ENCODE data around the gene ESRRG. TPM values are rescaled to one million over a fixed set of nuclear protein-coding genes. Genes with fewer than 3 reads are reported as not detected.

The ESRRG gene
- total and polyA plus RNA-seq, 2 donors (not counting 1 experiment from before 2014, with no cell fraction given) = 0.15 to 0.83 TPM

GRCh38 chr1:216660561-216660960, 62.7 kb downstream of the ESRRG start:
- H3K79me2 ChIP-seq (ENCODE audit: control insufficient read depth, insufficient read depth, low read length) = no peaks in the 10 kb centered on the region
- no peak for DNase-seq (ENCODE audit: low read depth in 2 of 2)
- no peak overlapping the region for H3K4me3 ChIP-seq (replicated peaks in 1 of 4; ENCODE audit: control extremely low read depth in 1 of 4, insufficient read depth in 1 of 4, low read depth in 3 of 4, low read length in 4 of 4)
- H3K9ac ChIP-seq (ENCODE audit: insufficient read depth, low read length) = no peak overlapping the region
- no peak overlapping the region for H2AFZ ChIP-seq (ENCODE audit: low read length)
- H3K27ac ChIP-seq (ENCODE audit: insufficient read depth, low read length) = no peak overlapping the region
- H3K4me2 ChIP-seq (ENCODE audit: extremely low read depth, insufficient read depth, low read length) = no peak overlapping the region
- no peaks in the 10 kb centered on the region for H4K20me1 ChIP-seq (ENCODE audit: control insufficient read depth, extremely low read depth, insufficient read depth, low read length)
- no peak for TF ChIP-seq EZH2 (IDR thresholded peaks at IDR 0.05; ENCODE audit: low read length, missing control alignments)
- no peak for TF ChIP-seq CTCF (conservative IDR thresholded peaks at IDR 0.05 in 1 of 2, IDR thresholded peaks at IDR 0.05 in 1 of 2; ENCODE audit: low read depth in 1 of 2, low read length in 2 of 2)
- H3K36me3 ChIP-seq (ENCODE audit: control insufficient read depth, insufficient read depth, low read length) = no peaks in the 10 kb centered on the region
- no peaks in the 10 kb centered on the region for H3K9me3 ChIP-seq (ENCODE audit: control insufficient read depth, insufficient read depth, low read depth, low read length)
- no peaks in the 10 kb centered on the region for H3K4me1 ChIP-seq (ENCODE audit: control insufficient read depth, extremely low read depth, insufficient read depth, low read length)
- no peaks in the 10 kb centered on the region for H3K27me3 ChIP-seq (ENCODE audit: control insufficient read depth, insufficient read depth, low read length)

GRCh38 chr1:216653001-216653400, 70.2 kb downstream of the ESRRG start:
- no peak for DNase-seq (ENCODE audit: low read depth in 2 of 2)
- Histone ChIP-seq H3K79me2 (ENCODE audit: control insufficient read depth, insufficient read depth, low read length) (no peaks in the 10 kb centered on the region), H3K9ac (ENCODE audit: insufficient read depth, low read length) (no peak overlapping the region), H3K4me3 (replicated peaks in 1 of 4; ENCODE audit: control extremely low read depth in 1 of 4, insufficient read depth in 1 of 4, low read depth in 3 of 4, low read length in 4 of 4) (no peak overlapping the region), H3K4me2 (ENCODE audit: extremely low read depth, insufficient read depth, low read length) (no peak overlapping the region), H3K9me3 (ENCODE audit: control insufficient read depth, insufficient read depth, low read depth, low read length) (no peaks in the 10 kb centered on the region), H4K20me1 (ENCODE audit: control insufficient read depth, extremely low read depth, insufficient read depth, low read length) (no peaks in the 10 kb centered on the region), H3K27me3 (ENCODE audit: control insufficient read depth, insufficient read depth, low read length) (no peaks in the 10 kb centered on the region), H3K4me1 (ENCODE audit: control insufficient read depth, extremely low read depth, insufficient read depth, low read length) (no peaks in the 10 kb centered on the region), H2AFZ (ENCODE audit: low read length) (no peak overlapping the region), H3K36me3 (ENCODE audit: control insufficient read depth, insufficient read depth, low read length) (no peaks in the 10 kb centered on the region), H3K27ac (ENCODE audit: insufficient read depth, low read length) (no peak overlapping the region)
- TF ChIP-seq EZH2 (IDR thresholded peaks at IDR 0.05; ENCODE audit: low read length, missing control alignments) = no peak
- TF ChIP-seq CTCF (conservative IDR thresholded peaks at IDR 0.05 in 1 of 2, IDR thresholded peaks at IDR 0.05 in 1 of 2; ENCODE audit: low read depth in 1 of 2, low read length in 2 of 2) = no peak

- no peak for DNase-seq (ENCODE audit: low read depth in 2 of 2)
- Histone ChIP-seq H3K79me2 (ENCODE audit: control insufficient read depth, insufficient read depth, low read length) (no peaks in the 10 kb centered on the region), H3K9me3 (ENCODE audit: control insufficient read depth, insufficient read depth, low read depth, low read length) (no peaks in the 10 kb centered on the region), H3K4me3 (replicated peaks in 1 of 4; ENCODE audit: control extremely low read depth in 1 of 4, insufficient read depth in 1 of 4, low read depth in 3 of 4, low read length in 4 of 4) (no peak overlapping the region), H3K4me2 (ENCODE audit: extremely low read depth, insufficient read depth, low read length) (no peak overlapping the region), H3K27me3 (ENCODE audit: control insufficient read depth, insufficient read depth, low read length) (no peaks in the 10 kb centered on the region), H3K4me1 (ENCODE audit: control insufficient read depth, extremely low read depth, insufficient read depth, low read length) (no peaks in the 10 kb centered on the region), H3K36me3 (ENCODE audit: control insufficient read depth, insufficient read depth, low read length) (no peaks in the 10 kb centered on the region), H4K20me1 (ENCODE audit: control insufficient read depth, extremely low read depth, insufficient read depth, low read length) (no peaks in the 10 kb centered on the region), H2AFZ (ENCODE audit: low read length) (no peak overlapping the region), H3K9ac (ENCODE audit: insufficient read depth, low read length) (no peak overlapping the region), H3K27ac (ENCODE audit: insufficient read depth, low read length) (no peak overlapping the region)
- TF ChIP-seq EZH2 (IDR thresholded peaks at IDR 0.05; ENCODE audit: low read length, missing control alignments) (no peak), CTCF (conservative IDR thresholded peaks at IDR 0.05 in 1 of 2, IDR thresholded peaks at IDR 0.05 in 1 of 2; ENCODE audit: low read depth in 1 of 2, low read length in 2 of 2) (no peak)
These were observed 71.3 kb downstream of the ESRRG start for GRCh38 chr1:216651826-216652418.

Data from fibroblast of lung (primary cell).